Kidney (tissue), 14 donors: ENCODE measurements around the gene NEDD4L. TPM values are rescaled to one million over a fixed set of nuclear protein-coding genes. Genes with fewer than 3 reads are reported as not detected.

Experiments
- DNase-seq, 5 donors: peaks; one replicate each; pipeline ENCODE4 v3.0.0-alpha.2; 2013 to 2020
- FAIRE-seq: peaks from 2 replicates; lab custom pipeline; 2012; peaks lifted over from hg19 to GRCh38; lab: Jason Lieb, UNC
- H3K27ac ChIP-seq, 2 donors: one replicate each; pipeline ENCODE4 v1.7.0; 2013; ENCODE audit warnings: low read depth in 2 of 2, low read length in 2 of 2, inconsistent platforms in 1 of 2
- H3K27me3 ChIP-seq: one replicate; pipeline ENCODE4 v1.7.1; 2013; ENCODE audit warnings: low read length, inconsistent platforms; ENCODE audit not compliant: control insufficient read depth, insufficient read depth
- H3K36me3 ChIP-seq, 3 donors: one replicate each; pipeline versions ENCODE4 v1.7.0 to v1.7.1; 2013; ENCODE audit warnings: low read length in 3 of 3, control low read depth in 1 of 3, inconsistent platforms in 1 of 3; ENCODE audit not compliant: insufficient read depth in 3 of 3, control insufficient read depth in 2 of 3
- H3K4me1 ChIP-seq, 3 donors: one replicate each; pipeline versions ENCODE4 v1.7.0 to v1.7.1; 2013; ENCODE audit warnings: low read length in 3 of 3, inconsistent platforms in 1 of 3, low read depth in 1 of 3; ENCODE audit not compliant: control insufficient read depth in 2 of 3, insufficient read depth in 2 of 3
- H3K4me3 ChIP-seq, 3 donors: one replicate each; pipeline versions ENCODE4 v1.7.0 to v1.8.1; 2013; ENCODE audit warnings: low read length in 3 of 3, control low read depth in 1 of 3, inconsistent platforms in 1 of 3
- H3K9ac ChIP-seq, 3 donors: one replicate each; pipeline versions ENCODE4 v1.7.0 to v1.7.1; 2013; ENCODE audit warnings: low read length in 3 of 3, control low read depth in 1 of 3, inconsistent platforms in 1 of 3
- H3K9me3 ChIP-seq, 3 donors: one replicate each; pipeline versions ENCODE4 v1.7.0 to v1.7.1; 2013; ENCODE audit warnings: low read length in 3 of 3, control low read depth in 1 of 3, inconsistent platforms in 1 of 3; ENCODE audit not compliant: control insufficient read depth in 2 of 3, insufficient read depth in 1 of 3
- CTCF ChIP-seq: IDR thresholded peaks from 3 replicates; pipeline ENCODE4 v1.5.1; 2012; ENCODE audit warnings: mild to moderate bottlenecking, moderate library complexity, borderline replicate concordance; ENCODE audit not compliant: insufficient read depth; ENCODE audit errors: extremely low read depth
- intact Hi-C: fragments of 100-400 bp; cut with DNase I; formaldehyde crosslinking; loops from one replicate; pipeline ENCODE4 v1.11.1; 2022
- polyA plus RNA-seq: library from polyadenylated mRNA; stranded (reverse); fragments of 350-450 nt; fragmentation: Illumina TruSeq; extraction: RNeasy Lipid Tissue Mini Kit (QIAGEN cat#74804); gene quantifications from one replicate; pipeline ENCODE4 v1.2.3, GENCODE V29; 2014; ENCODE audit warnings: low read depth, low replicate concordance; ENCODE audit not compliant: insufficient read depth
- total RNA-seq: library from RNA; stranded (reverse); fragmentation: NEBNext Ultra II Directional; extraction: Animal tissue kit (Norgen Biotek cat#: 25700); gene quantifications from one replicate; pipeline ENCODE4 v1.2.1, GENCODE V29; 2021
- donor health status: control.
- donor health status: control.
- donor health status: control.
- donor health status: control.
- donor health status: control.
- donor health status: DM: yes; HTN: yes; CAD: no.
- donor health status: Normal renal cell carcinoma (clear cell type).

Gene NEDD4L
- total and polyA plus RNA-seq, 2 donors from 2014 or later: 90.8 to 95.7 TPM

- peak overlapping the region; percentile 79 to 87 for H3K27ac ChIP-seq
- intact Hi-C loops: loop anchor here (10.0 kb wide), 1 partner anchor 244 kb away; no protein-coding TSS in a partner anchor
- peak overlapping the region in 1 of 3 donors; percentile 35 for H3K4me3 ChIP-seq
- H3K36me3 ChIP-seq: no peaks in the 10 kb centered on the region
- peak overlapping the region in 2 of 3 donors; percentile 8 to 77 for H3K9ac ChIP-seq
- DNase-seq (peak in 4 of 5 donors; percentile 67 to 93 (median 84)), FAIRE-seq (peak; percentile 52)
- no peaks in the 10 kb centered on the region for H3K9me3 ChIP-seq
- H3K4me1 ChIP-seq: peaks cover 0 to 37% (median 16%) of the 10 kb centered on the region in 3 donors
- TF ChIP-seq CTCF: peak; percentile 10
- no peaks in the 10 kb centered on the region for H3K27me3 ChIP-seq
Measured at GRCh38 chr18:58128381-58129374, 84.7 kb downstream of the NEDD4L start.

- Histone ChIP-seq H3K4me1 (peaks cover 3 to 51% (median 27%) of the 10 kb centered on the region in 3 donors), H3K9ac (no peak overlapping the region), H3K27ac (peak overlapping the region; percentile 40 to 45), H3K36me3 (no peaks in the 10 kb centered on the region), H3K9me3 (no peaks in the 10 kb centered on the region), H3K4me3 (no peak overlapping the region), H3K27me3 (no peaks in the 10 kb centered on the region)
- intact Hi-C loops: no loop called here
- TF ChIP-seq CTCF: no peak
- no peak for DNase-seq
- FAIRE-seq: peak; percentile 32
Measured at GRCh38 chr18:58132595-58133261, 88.7 kb downstream of the NEDD4L start.

- Histone ChIP-seq H3K4me1 (peaks cover 3 to 37% (median 17%) of the 10 kb centered on the region in 3 donors), H3K4me3 (peak overlapping the region in 1 of 3 donors; percentile 23), H3K9me3 (no peaks in the 10 kb centered on the region), H3K27ac (peak overlapping the region; percentile 81 to 95), H3K27me3 (no peaks in the 10 kb centered on the region), H3K36me3 (no peaks in the 10 kb centered on the region), H3K9ac (no peak overlapping the region)
- TF ChIP-seq CTCF: no peak
- DNase-seq (peak in 2 of 5 donors; percentile 50 to 66), FAIRE-seq (no peak)
- intact Hi-C loops: no loop called here
Measured at GRCh38 chr18:58135183-58135641, 91.2 kb downstream of the NEDD4L start.
